Spleen (tissue), 7 donors: Measurements from ENCODE around the gene SLC2A6.

Source experiments
- CTCF ChIP-seq, 11 experiments: fragments of 200-600 bp in 7 of 11; fragments of 450-650 bp in 4 of 11; sonication (generic) in 4 of 11; IDR thresholded peaks in 8 of 11; conservative IDR thresholded peaks in 3 of 11; 1 replicate in 7 of 11; 2 replicates in 4 of 11; pipeline versions ENCODE4 v1.4.0 to v1.8.0; 2016 to 2021; ENCODE audit warnings: antibody characterized with exemption in 11 of 11, inconsistent platforms in 4 of 11, mild to moderate bottlenecking in 1 of 11
- POLR2A ChIP-seq, 3 donors: fragments of 450-650 bp; IDR thresholded peaks; one replicate each; pipeline ENCODE4 v1.5.1; 2017; ENCODE audit warnings: antibody characterized with exemption in 3 of 3, mild to moderate bottlenecking in 1 of 3
- donor health status: DM: no; HTN: no; CAD: no; lungs with moderate emphysema.
- donor health status: DM: no; HTN: no; CAD: no.
- donor health status: DM: no; HTN: no; CAD: no.

- no peak for TF ChIP-seq CTCF (IDR thresholded peaks at IDR 0.05 in 8 of 11, conservative IDR thresholded peaks at IDR 0.05 in 3 of 11)
- no peak for TF ChIP-seq POLR2A (IDR thresholded peaks at IDR 0.05)
Observed at GRCh38 chr9:133485531-133486260, 6.8 kb upstream of the SLC2A6 start.
